Measurements from ENCODE around the gene TMEM107. TPM values are rescaled to one million over a fixed set of nuclear protein-coding genes. Genes with fewer than 3 reads are reported as not detected.
A peak's percentile ranks its signal among the peaks of the same experiment; 100 is the strongest.

TMEM107 gene
- total RNA-seq, 2 experiments from 2014 or later, result 33.4 to 35.9 TPM

DNA sequence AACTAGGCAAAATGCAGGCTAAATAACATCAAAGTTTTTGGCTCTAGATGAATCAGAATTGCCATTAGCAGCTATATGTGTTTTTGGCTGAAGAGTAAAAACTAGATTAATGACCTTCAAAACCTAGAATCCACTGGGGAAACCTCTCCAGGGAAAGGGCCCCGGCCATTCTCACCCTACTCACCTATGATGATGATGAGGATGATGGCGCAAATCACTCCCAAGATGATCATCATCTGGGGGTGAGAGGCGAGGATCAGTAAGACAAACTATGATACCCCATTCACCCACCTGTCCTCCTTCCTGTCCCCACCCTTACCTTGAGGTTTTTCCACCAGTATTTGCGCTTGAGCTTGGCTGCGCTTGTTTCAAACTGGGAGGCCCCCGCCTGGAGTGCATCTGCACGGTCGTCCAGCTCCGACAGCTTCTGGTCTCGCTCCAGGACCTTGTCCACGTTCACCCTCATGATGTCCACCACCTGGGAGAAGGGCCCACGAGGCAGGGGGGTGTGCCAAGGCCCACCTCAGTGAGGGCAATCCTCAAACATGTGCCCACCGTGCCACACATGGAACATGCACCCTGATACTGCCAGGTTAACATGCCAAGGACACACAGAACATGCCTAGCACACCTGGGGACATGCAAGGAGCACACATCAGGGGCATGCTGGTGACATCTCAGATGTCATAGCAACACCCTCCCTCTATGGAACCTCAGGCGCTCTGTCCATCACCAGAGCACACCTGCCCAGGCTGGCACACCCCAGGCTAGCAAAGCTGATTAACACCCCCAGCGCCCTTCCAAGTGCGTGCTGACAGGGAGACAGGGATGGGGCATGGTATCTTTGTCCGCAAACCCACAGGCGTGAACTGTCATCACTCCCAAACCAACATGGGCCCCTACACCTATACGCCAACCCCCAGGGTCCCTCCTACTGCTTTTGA lies 14.6 kb downstream of the TMEM107 start:
- Mint-ChIP-seq H3K9me3 (no peaks in the 10 kb centered on the region), H3K27ac (peak overlapping the region; percentile 91), H3K27me3 (no peaks in the 10 kb centered on the region), H3K4me1 (ENCODE audit: low read depth) (peaks cover 57% of the 10 kb centered on the region), H3K4me3 (peak overlapping the region; percentile 88), H3K36me3 (ENCODE audit: low read depth) (peaks cover 30% of the 10 kb centered on the region)
- TF ChIP-seq, protein P1, sequence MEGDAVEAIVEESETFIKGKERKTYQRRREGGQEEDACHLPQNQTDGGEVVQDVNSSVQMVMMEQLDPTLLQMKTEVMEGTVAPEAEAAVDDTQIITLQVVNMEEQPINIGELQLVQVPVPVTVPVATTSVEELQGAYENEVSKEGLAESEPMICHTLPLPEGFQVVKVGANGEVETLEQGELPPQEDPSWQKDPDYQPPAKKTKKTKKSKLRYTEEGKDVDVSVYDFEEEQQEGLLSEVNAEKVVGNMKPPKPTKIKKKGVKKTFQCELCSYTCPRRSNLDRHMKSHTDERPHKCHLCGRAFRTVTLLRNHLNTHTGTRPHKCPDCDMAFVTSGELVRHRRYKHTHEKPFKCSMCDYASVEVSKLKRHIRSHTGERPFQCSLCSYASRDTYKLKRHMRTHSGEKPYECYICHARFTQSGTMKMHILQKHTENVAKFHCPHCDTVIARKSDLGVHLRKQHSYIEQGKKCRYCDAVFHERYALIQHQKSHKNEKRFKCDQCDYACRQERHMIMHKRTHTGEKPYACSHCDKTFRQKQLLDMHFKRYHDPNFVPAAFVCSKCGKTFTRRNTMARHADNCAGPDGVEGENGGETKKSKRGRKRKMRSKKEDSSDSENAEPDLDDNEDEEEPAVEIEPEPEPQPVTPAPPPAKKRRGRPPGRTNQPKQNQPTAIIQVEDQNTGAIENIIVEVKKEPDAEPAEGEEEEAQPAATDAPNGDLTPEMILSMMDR (IDR thresholded peaks at IDR 0.05), result no peak
- ChIA-PET CTCF (interaction anchor here (1.1 to 5.2 kb wide), 8 partner anchors 8 to 101 kb away, joined by 3 to 37 read pairs (median 6); partner anchors contain the start of gene ALOXE3), POLR2A (interaction anchor here (0.8 to 22.8 kb wide), 11 partner anchors 8 to 87 kb away, joined by 3 to 476 read pairs (median 9); partner anchors contain the start of genes BORCS6, CTC1, HES7 and PER1)
- intact Hi-C loops (cut with micrococcal nuclease), result no loop called here
- no peak for ATAC-seq
- peak; percentile 32 for DNase-seq

DNA sequence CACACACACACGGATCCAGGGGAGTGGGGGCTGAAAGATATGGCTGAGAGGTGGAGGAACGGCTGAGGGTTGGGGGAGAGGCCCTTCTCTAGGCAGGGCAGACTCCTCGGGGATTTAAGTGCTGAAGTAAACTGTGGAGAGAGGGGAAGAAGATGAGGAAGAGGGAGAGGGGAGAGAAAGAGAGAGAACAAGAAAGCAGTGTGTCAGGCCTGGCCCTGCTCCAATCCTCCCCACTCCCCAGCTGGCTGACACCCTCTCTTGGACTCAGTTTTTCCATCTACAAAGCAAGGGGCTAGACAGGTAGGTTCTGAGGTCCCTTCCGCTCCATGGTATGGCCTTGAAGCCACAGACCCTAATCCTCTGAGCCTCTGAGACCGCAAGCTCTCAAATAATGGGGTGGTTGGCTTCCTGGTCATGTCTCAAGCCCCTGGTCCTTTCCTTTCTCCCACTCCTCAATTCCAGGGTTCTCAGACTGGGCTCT lies 15.4 kb downstream of the TMEM107 start:
- DNase-seq (peak; percentile 60), ATAC-seq (no peak)
- intact Hi-C loops (cut with micrococcal nuclease), result no loop called here
- peak overlapping the region; percentile 88 for H3K4me3 Mint-ChIP-seq
- peaks cover 57% of the 10 kb centered on the region for H3K4me1 Mint-ChIP-seq (ENCODE audit: low read depth)
- no peaks in the 10 kb centered on the region for H3K27me3 Mint-ChIP-seq
- no peaks in the 10 kb centered on the region for H3K9me3 Mint-ChIP-seq
- POLR2A ChIA-PET, result interaction anchor here (1.0 to 22.8 kb wide), 9 partner anchors 7 to 87 kb away, joined by 3 to 476 read pairs (median 9); partner anchors contain the start of genes BORCS6, CTC1, HES7 and PER1
- CTCF ChIA-PET, result interaction anchor here (1.1 to 5.2 kb wide), 8 partner anchors 9 to 100 kb away, joined by 3 to 37 read pairs (median 6); partner anchors contain the start of gene ALOXE3
- peaks cover 30% of the 10 kb centered on the region for H3K36me3 Mint-ChIP-seq (ENCODE audit: low read depth)
- peak overlapping the region; percentile 91 for H3K27ac Mint-ChIP-seq
- TF ChIP-seq, protein P1 (IDR thresholded peaks at IDR 0.05), result no peak

DNA sequence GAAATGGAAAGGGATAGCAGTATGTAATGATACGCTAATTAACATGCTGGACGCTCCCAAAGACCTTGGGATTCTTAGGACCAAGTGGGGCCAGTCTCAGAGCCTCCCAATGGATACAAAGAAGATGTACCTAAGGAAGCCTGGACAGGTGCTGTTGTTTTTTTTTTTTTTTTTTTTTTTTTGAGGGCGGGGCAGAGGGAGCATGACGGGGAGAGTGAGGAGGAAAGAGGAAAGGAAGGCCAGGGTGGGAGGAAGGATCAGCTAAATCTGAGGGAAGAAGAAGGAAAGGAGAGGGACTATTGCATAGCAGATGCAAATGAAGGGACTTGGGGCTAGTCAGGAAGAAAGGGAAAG lies 16.0 kb downstream of the TMEM107 start:
- no peak for DNase-seq
- intact Hi-C loops (cut with micrococcal nuclease), result no loop called here
- Mint-ChIP-seq H3K27me3 (no peaks in the 10 kb centered on the region), H3K9me3 (no peaks in the 10 kb centered on the region), H3K36me3 (ENCODE audit: low read depth) (peaks cover 30% of the 10 kb centered on the region), H3K4me1 (ENCODE audit: low read depth) (peaks cover 60% of the 10 kb centered on the region), H3K4me3 (peak overlapping the region; percentile 88), H3K27ac (peak overlapping the region; percentile 91)
- no peak for ATAC-seq
- TF ChIP-seq, protein P1 (IDR thresholded peaks at IDR 0.05), result no peak
- CTCF ChIA-PET, result interaction anchor here (1.4 to 5.2 kb wide), 4 partner anchors 22 to 67 kb away, joined by 6 to 37 read pairs (median 16); partner anchors contain the start of gene ALOXE3
- POLR2A ChIA-PET, result interaction anchor here (1.0 to 22.8 kb wide), 6 partner anchors 9 to 88 kb away, joined by 5 to 476 read pairs (median 16); partner anchors contain the start of genes CTC1, HES7 and PER1

DNA sequence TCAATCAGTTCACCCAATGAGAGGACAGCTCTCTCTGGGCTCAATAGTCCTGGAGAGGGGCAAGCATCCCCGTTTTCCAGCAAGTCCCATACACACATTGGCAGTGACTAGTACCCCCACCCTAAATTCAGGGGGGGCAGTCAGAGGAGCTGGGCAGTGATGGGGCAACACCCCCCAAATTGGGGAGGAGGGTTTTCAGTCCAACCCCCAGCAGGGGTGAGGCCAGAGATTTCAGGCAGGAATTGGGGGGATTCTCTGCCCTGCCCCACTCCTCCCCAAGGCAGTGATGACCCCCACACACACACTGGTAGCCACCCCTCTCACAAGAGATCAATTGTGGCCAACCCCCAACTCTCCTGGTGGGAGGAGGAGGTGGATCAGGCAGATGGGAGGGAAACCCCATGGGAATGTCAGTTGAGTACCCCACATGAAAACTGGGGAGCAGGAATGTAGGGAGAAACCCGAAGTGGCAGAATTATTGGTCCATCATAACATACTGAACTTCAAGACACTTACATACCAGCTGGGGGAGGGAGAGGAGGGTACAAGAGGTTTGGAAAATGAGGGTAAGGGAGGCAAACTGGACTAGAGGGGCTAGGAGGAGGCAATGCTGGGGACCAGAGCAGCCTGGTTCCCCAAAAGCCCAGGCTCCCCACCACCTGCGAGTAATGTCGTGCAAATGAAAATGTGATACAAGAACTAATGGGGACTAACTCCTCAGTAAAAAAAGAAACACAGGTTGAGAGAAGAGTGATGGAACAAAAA lies 16.5 kb downstream of the TMEM107 start:
- Mint-ChIP-seq H3K4me1 (ENCODE audit: low read depth) (peaks cover 60% of the 10 kb centered on the region), H3K36me3 (ENCODE audit: low read depth) (peaks cover 30% of the 10 kb centered on the region), H3K27ac (peak overlapping the region; percentile 79), H3K9me3 (no peaks in the 10 kb centered on the region), H3K27me3 (no peaks in the 10 kb centered on the region), H3K4me3 (no peak overlapping the region)
- ATAC-seq, result no peak
- ChIA-PET POLR2A (interaction anchor here (1.0 to 22.8 kb wide), 7 partner anchors 8 to 89 kb away, joined by 3 to 476 read pairs (median 22); partner anchors contain the start of genes ALOXE3, CTC1 and HES7), CTCF (interaction anchor here (0.9 to 5.2 kb wide), 10 partner anchors 8 to 66 kb away, joined by 3 to 37 read pairs (median 10); partner anchors contain the start of gene ALOXE3)
- no peak for DNase-seq
- intact Hi-C loops (cut with micrococcal nuclease), result no loop called here
- TF ChIP-seq, protein P1 (IDR thresholded peaks at IDR 0.05), result no peak

Data from activated CD8-positive, alpha-beta T cell treated with anti-CD3 and anti-CD28 coated beads for 36 hours (primary cell).